Endothelial cell of umbilical vein (primary cell): Measurements from ENCODE around the gene VAV3. TPM values are rescaled to one million over a fixed set of nuclear protein-coding genes. Genes with fewer than 3 reads are reported as not detected.

Source experiments
- BruUV-seq: library from RNA; stranded (reverse); fragments of 400-500 nt; replicated peaks from 2 replicates; lab custom pipeline; 2021; lab: Mats Ljungman, UMichigan
- CTCF ChIA-PET: fragments of 300-600, 350-600 bp; sonication (Branson Sonifier 250); formaldehyde crosslinking; loops from one replicate; lab custom pipeline; 2021; ENCODE audit warnings: antibody characterized with exemption, inconsistent platforms; lab: Charles Lee
- POLR2A ChIA-PET: fragments of 300-600, 350-600 bp; sonication (Branson Sonifier 250); formaldehyde crosslinking; loops from one replicate; lab custom pipeline; 2021; ENCODE audit warnings: antibody characterized with exemption, inconsistent platforms; lab: Charles Lee
- DNase-seq: peaks from one replicate; pipeline ENCODE4 v3.0.0-alpha.2; 2011; ENCODE audit warnings: low read depth, low spot score
- FAIRE-seq: peaks from 2 replicates; lab custom pipeline; 2011; peaks lifted over from hg19 to GRCh38; lab: Jason Lieb, UNC
- H2AFZ ChIP-seq: 2 replicates; pipeline ENCODE4 v1.6.0; 2012; ENCODE audit warnings: low read depth, low read length, control low read depth, inconsistent platforms
- H3K27ac ChIP-seq: 2 replicates; pipeline ENCODE4 v1.5.1; 2011; ENCODE audit warnings: low read depth, mild to moderate bottlenecking, control low read depth, low read length, moderate library complexity; ENCODE audit not compliant: insufficient read depth
- H3K27me3 ChIP-seq, 2 experiments: 2 replicates each; pipeline versions ENCODE4 v1.6.0 to v1.6.1; 2011; ENCODE audit warnings: low read length in 2 of 2, mixed read lengths in 1 of 2; ENCODE audit not compliant: control insufficient read depth in 2 of 2, insufficient read depth in 2 of 2
- H3K36me3 ChIP-seq, 2 experiments: 2 replicates in 1 of 2; 3 replicates in 1 of 2; pipeline ENCODE4 v1.5.1; 2011; ENCODE audit warnings: low read length in 2 of 2, mild to moderate bottlenecking in 1 of 2, moderate library complexity in 1 of 2; ENCODE audit not compliant: control insufficient read depth in 2 of 2, insufficient read depth in 2 of 2; ENCODE audit errors: extremely low read depth in 1 of 2
- H3K4me1 ChIP-seq: 3 replicates; pipeline ENCODE4 v1.5.1; 2011; ENCODE audit warnings: mild to moderate bottlenecking, low read length; ENCODE audit not compliant: control insufficient read depth, insufficient read depth; ENCODE audit errors: extremely low read depth
- H3K4me2 ChIP-seq: 2 replicates; pipeline ENCODE4 v1.6.1; 2011; ENCODE audit warnings: low read length, control low read depth, mixed read lengths; ENCODE audit not compliant: insufficient read depth
- H3K4me3 ChIP-seq, 3 experiments: fragments of 200-600 bp in 1 of 3; sonication (generic), shearing (Covaris generic) in 1 of 3; replicated peaks in 1 of 3; 2 replicates each; pipeline ENCODE4 v1.5.1; 2011 to 2016; ENCODE audit warnings: control low read depth in 3 of 3, low read length in 3 of 3, mild to moderate bottlenecking in 2 of 3, inconsistent platforms in 1 of 3, low read depth in 1 of 3, moderate library complexity in 1 of 3; ENCODE audit not compliant: insufficient read depth in 1 of 3
- H3K79me2 ChIP-seq: 2 replicates; pipeline ENCODE4 v1.6.0; 2012; ENCODE audit warnings: low read length, inconsistent platforms; ENCODE audit not compliant: control insufficient read depth, insufficient read depth
- H3K9ac ChIP-seq: replicated peaks from 2 replicates; pipeline ENCODE3; 2011; ENCODE audit warnings: low read length, control low read depth; ENCODE audit not compliant: insufficient read depth; ENCODE audit errors: extremely low read depth
- H3K9me1 ChIP-seq: replicated peaks from 3 replicates; pipeline ENCODE4 v1.6.0; 2011; ENCODE audit warnings: mild to moderate bottlenecking, low read length; ENCODE audit not compliant: control insufficient read depth, insufficient read depth; ENCODE audit errors: extremely low read depth
- H3K9me3 ChIP-seq: replicated peaks from 2 replicates; pipeline ENCODE4 v1.5.1; 2012; ENCODE audit warnings: low read length, inconsistent platforms; ENCODE audit not compliant: control insufficient read depth, insufficient read depth
- H4K20me1 ChIP-seq: replicated peaks from 2 replicates; pipeline ENCODE3; 2011; ENCODE audit warnings: mild to moderate bottlenecking, low read length; ENCODE audit not compliant: control insufficient read depth, insufficient read depth; ENCODE audit errors: extremely low read depth
- EZH2 ChIP-seq: IDR thresholded peaks from 2 replicates; pipeline ENCODE4 v1.6.1; 2012; ENCODE audit warnings: borderline replicate concordance, low read depth, mild to moderate bottlenecking, moderate library complexity, low read length, inconsistent platforms; ENCODE audit not compliant: severe bottlenecking
- FOS ChIP-seq: IDR thresholded peaks from 2 replicates; pipeline ENCODE4 v1.6.1; 2011; ENCODE audit warnings: mild to moderate bottlenecking, low read length, moderate library complexity, borderline replicate concordance; ENCODE audit not compliant: insufficient read depth
- GATA2 ChIP-seq: IDR thresholded peaks from 2 replicates; pipeline ENCODE4 v1.7.0; 2011; ENCODE audit warnings: low read depth, mild to moderate bottlenecking, moderate library complexity, mixed read lengths, low read length; ENCODE audit not compliant: insufficient read length, insufficient read depth
- JUN ChIP-seq: IDR thresholded peaks from 2 replicates; pipeline ENCODE4 v1.6.1; 2011; ENCODE audit warnings: borderline replicate concordance, low read depth; ENCODE audit not compliant: insufficient read length, insufficient read depth
- MYC ChIP-seq: IDR thresholded peaks from one replicate; pipeline ENCODE4 v1.6.1; 2011; ENCODE audit warnings: mild to moderate bottlenecking, low read depth, low read length
- POLR2A ChIP-seq: IDR thresholded peaks from 2 replicates; pipeline ENCODE4 v1.6.1; 2012; ENCODE audit warnings: low read depth, mild to moderate bottlenecking, control low read depth, low read length
- POLR2AphosphoS5 ChIP-seq: IDR thresholded peaks from 2 replicates; pipeline ENCODE4 v1.6.1; 2012; ENCODE audit warnings: low read depth, mild to moderate bottlenecking, control low read depth, low read length, moderate library complexity; ENCODE audit not compliant: insufficient read depth
- dilution Hi-C: fragments of 300-500 bp; cut with MboI; formaldehyde crosslinking; loops from one replicate; pipeline ENCODE4 v1.15.0; 2019; ENCODE audit warnings: low sequenced_read_pairs; ENCODE audit not compliant: extremely low pct_ligation_motif_present
- intact Hi-C: fragments of 100-400 bp; cut with micrococcal nuclease; formaldehyde crosslinking; loops from one replicate; pipeline ENCODE4 v1.10.0; 2022
- polyA plus RNA-seq, 4 experiments: library from polyadenylated mRNA; depleted of rRNA in 3 of 4; stranded (reverse) in 3 of 4; unstranded in 1 of 4; fragments of >200 nt; gene quantifications; 2 replicates each; pipeline versions ENCODE4 v1.2.1 to v1.2.3, GENCODE V29; 2011 to 2012; ENCODE audit warnings: missing spikeins in 1 of 4
- total RNA-seq: library from RNA; stranded (reverse); gene quantifications from 2 replicates; pipeline ENCODE4 v1.2.3, GENCODE V29; 2021
- TF ChIP-seq, protein P1 (sequence below): IDR thresholded peaks from 2 replicates; pipeline ENCODE4 v1.6.1; 2011; ENCODE audit not compliant: insufficient read depth, insufficient read length
- TF ChIP-seq, protein P2 (sequence below), 2 donors: IDR thresholded peaks; 1 replicate in 1 of 2; 2 replicates in 1 of 2; pipeline ENCODE4 v1.5.1; 2011; ENCODE audit warnings: low read length in 2 of 2, mild to moderate bottlenecking in 2 of 2, moderate library complexity in 2 of 2, control low read depth in 1 of 2, inconsistent platforms in 1 of 2, low read depth in 1 of 2; ENCODE audit not compliant: insufficient read depth in 1 of 2; ENCODE audit errors: extremely low read depth in 1 of 2

The VAV3 gene
- total and polyA plus RNA-seq, 2 donors (not counting 3 experiments of a cell fraction or from before 2014, with no cell fraction given): 0.18 to 1.5 TPM

DNA sequence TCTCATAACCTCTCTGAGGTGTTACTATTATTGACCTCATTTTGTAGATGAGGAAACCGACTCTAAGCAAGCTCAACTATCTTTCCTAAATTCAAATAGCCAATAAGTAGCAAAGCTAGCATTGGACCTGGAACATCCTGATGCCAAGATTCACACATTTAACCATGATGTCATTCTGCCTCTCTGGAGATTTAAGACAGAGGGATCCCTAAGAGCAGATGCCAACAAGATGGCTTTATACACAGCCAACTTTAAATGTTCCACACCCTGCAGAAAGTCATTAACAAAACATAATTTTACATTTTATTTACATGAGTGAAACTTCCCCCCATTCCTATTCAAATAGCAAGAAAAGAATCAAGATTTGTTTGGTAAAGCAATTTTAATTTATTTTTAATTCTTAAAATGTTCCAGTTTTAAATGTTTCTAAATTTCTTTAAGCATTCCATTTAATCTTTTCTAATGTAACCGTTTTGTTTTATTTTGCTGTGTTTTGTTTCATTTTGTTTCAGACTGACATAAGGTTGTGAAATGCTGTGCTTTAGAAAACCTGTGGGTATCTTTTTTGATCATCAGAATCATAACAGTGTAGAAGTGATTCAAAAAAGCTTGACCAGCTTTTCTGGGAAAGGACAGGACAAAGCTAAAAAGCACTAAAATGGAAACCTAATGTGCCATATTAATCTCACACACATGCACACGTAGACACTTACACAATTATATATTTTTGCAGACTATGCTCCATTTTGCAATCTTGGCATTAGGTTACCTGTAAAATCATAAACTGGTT is 7.6 kb upstream of the VAV3 start:
- no peak overlapping the region for H3K4me3 ChIP-seq
- H3K27ac ChIP-seq: no peak overlapping the region
- H3K36me3 ChIP-seq: no peaks in the 10 kb centered on the region
- ChIA-PET POLR2A (no interaction called here), CTCF (interaction anchor here (1.1 to 1.5 kb wide), 2 partner anchors 9 to 37 kb away, joined by 3 to 4 read pairs; no protein-coding TSS in a partner anchor)
- dilution Hi-C loops (no loop called here), intact Hi-C loops (no loop called here)
- H3K9me1 ChIP-seq: no peaks in the 10 kb centered on the region
- H2AFZ ChIP-seq: no peak overlapping the region
- no peaks in the 10 kb centered on the region for H3K79me2 ChIP-seq
- FAIRE-seq (no peak), DNase-seq (no peak)
- TF ChIP-seq FOS: no peak
- no peak for TF ChIP-seq GATA2
- TF ChIP-seq POLR2A: no peak
- TF ChIP-seq, protein P1, sequence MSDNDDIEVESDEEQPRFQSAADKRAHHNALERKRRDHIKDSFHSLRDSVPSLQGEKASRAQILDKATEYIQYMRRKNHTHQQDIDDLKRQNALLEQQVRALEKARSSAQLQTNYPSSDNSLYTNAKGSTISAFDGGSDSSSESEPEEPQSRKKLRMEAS: no peak
- TF ChIP-seq JUN: no peak
- TF ChIP-seq EZH2: no peak
- TF ChIP-seq, protein P2, sequence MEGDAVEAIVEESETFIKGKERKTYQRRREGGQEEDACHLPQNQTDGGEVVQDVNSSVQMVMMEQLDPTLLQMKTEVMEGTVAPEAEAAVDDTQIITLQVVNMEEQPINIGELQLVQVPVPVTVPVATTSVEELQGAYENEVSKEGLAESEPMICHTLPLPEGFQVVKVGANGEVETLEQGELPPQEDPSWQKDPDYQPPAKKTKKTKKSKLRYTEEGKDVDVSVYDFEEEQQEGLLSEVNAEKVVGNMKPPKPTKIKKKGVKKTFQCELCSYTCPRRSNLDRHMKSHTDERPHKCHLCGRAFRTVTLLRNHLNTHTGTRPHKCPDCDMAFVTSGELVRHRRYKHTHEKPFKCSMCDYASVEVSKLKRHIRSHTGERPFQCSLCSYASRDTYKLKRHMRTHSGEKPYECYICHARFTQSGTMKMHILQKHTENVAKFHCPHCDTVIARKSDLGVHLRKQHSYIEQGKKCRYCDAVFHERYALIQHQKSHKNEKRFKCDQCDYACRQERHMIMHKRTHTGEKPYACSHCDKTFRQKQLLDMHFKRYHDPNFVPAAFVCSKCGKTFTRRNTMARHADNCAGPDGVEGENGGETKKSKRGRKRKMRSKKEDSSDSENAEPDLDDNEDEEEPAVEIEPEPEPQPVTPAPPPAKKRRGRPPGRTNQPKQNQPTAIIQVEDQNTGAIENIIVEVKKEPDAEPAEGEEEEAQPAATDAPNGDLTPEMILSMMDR (IDR thresholded peaks at IDR 0.05; ENCODE audit: extremely low read depth in 1 of 2, insufficient read depth in 1 of 2, low read depth in 1 of 2, low read length in 2 of 2): no peak
- TF ChIP-seq POLR2AphosphoS5: no peak
- no peak for TF ChIP-seq MYC
- H4K20me1 ChIP-seq: no peaks in the 10 kb centered on the region
- no peaks in the 10 kb centered on the region for H3K9me3 ChIP-seq
- H3K4me2 ChIP-seq: no peak overlapping the region
- BruUV-seq: no TSS peak
- peaks cover 2 to 4% of the 10 kb centered on the region in 2 experiments for H3K27me3 ChIP-seq
- no peak overlapping the region for H3K9ac ChIP-seq
- no peaks in the 10 kb centered on the region for H3K4me1 ChIP-seq
